Measurements from ENCODE around the gene COL16A1.

DNA sequence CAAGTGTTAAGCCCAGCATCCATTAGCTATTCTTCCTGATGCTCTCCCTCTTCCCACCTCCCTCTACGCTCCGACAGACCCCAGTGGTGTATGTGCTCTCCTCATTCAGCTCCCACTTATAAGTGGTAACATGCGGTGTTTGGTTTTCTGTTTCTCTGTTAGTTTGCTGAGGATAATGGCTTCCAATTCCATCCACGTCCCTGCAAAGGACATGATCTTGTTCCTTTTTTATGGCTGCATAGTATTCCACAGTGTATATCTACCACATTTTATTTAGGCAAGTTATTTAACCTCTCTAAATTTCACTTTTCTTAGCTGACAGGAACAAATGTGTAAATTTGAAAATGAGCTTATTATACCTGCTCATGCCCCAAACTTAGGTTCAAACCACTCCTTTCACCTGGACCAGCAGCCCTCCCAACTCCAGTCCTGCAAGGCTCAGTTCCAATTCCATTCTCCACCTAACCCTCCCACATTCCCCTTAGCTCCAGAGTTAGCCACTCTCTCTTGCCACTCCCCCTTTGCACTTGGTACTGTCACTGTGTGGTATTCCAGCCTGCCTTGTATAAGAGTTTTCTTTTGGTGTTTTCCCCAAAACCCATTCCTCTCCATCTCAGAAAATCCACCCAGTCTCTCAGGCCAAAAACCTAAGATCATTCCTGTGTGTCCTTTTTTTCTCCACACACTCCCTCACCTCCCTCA lies 57.4 kb downstream of the COL16A1 start:
- TF ChIP-seq, protein P1, sequence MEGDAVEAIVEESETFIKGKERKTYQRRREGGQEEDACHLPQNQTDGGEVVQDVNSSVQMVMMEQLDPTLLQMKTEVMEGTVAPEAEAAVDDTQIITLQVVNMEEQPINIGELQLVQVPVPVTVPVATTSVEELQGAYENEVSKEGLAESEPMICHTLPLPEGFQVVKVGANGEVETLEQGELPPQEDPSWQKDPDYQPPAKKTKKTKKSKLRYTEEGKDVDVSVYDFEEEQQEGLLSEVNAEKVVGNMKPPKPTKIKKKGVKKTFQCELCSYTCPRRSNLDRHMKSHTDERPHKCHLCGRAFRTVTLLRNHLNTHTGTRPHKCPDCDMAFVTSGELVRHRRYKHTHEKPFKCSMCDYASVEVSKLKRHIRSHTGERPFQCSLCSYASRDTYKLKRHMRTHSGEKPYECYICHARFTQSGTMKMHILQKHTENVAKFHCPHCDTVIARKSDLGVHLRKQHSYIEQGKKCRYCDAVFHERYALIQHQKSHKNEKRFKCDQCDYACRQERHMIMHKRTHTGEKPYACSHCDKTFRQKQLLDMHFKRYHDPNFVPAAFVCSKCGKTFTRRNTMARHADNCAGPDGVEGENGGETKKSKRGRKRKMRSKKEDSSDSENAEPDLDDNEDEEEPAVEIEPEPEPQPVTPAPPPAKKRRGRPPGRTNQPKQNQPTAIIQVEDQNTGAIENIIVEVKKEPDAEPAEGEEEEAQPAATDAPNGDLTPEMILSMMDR (IDR thresholded peaks at IDR 0.05) = no peak
- no peak for TF ChIP-seq POLR2A (IDR thresholded peaks at IDR 0.05)

Data from uterus (tissue), 2 donors.